ENCODE measurements around the gene RRM2. TPM values are rescaled to one million over a fixed set of nuclear protein-coding genes. Genes with fewer than 3 reads are reported as not detected.

RRM2 gene
- total RNA-seq, 2 experiments from 2014 or later = 382 to 469 TPM

DNA sequence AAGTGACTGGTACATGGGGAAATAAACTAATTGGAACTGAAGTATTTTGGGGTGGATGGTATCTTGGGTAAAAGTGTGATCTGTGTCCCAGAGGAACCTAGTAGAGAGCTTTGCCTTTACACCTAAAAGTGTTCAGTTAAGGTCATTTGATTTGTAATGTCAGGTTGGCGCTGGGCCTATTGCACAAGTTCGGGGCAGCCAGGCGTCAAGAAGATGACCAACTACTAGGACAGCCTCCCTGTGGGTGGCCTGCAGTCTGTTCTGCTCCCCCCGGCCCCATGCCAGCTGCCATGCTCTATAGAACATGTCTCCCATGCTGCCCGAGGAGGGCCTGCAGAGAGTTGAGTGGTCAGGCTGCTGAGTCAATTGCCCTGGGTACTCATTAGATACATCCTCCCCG lies 10.1 kb downstream of the RRM2 start:
- peaks cover 54% of the 10 kb centered on the region for H3K36me3 Mint-ChIP-seq (ENCODE audit: low read depth)
- ATAC-seq (no peak), DNase-seq (no peak)
- no peaks in the 10 kb centered on the region for H3K9me3 Mint-ChIP-seq (ENCODE audit: low read depth)
- intact Hi-C loops (cut with DNase I, micrococcal nuclease) = no loop called here
- H3K4me3 Mint-ChIP-seq = no peak overlapping the region
- no peaks in the 10 kb centered on the region for H3K27me3 Mint-ChIP-seq
- H3K4me1 Mint-ChIP-seq = peaks cover 22% of the 10 kb centered on the region
- ChIA-PET CTCF (interaction anchor here (1.9 kb wide), 1 partner anchor 35 kb away, joined by 4 read pairs; no protein-coding TSS in a partner anchor), POLR2A (interaction anchor here (0.7 to 1.5 kb wide), 3 partner anchors 8 to 307 kb away, joined by 3 to 5 read pairs (median 3); no protein-coding TSS in a partner anchor)
- no peak overlapping the region for H3K27ac Mint-ChIP-seq

- DNase-seq (no peak), ATAC-seq (no peak)
- H3K36me3 Mint-ChIP-seq (ENCODE audit: low read depth) = peaks cover 51% of the 10 kb centered on the region
- no peak overlapping the region for H3K4me3 Mint-ChIP-seq
- H3K9me3 Mint-ChIP-seq (ENCODE audit: low read depth) = no peaks in the 10 kb centered on the region
- POLR2A ChIA-PET = interaction anchor here (0.6 to 1.5 kb wide), 3 partner anchors 205 to 302 kb away, joined by 3 to 5 read pairs (median 5); no protein-coding TSS in a partner anchor
- intact Hi-C loops (cut with DNase I, micrococcal nuclease) = no loop called here
- no peaks in the 10 kb centered on the region for H3K27me3 Mint-ChIP-seq
- CTCF ChIA-PET = interaction anchor here (0.9 to 1.3 kb wide), 2 partner anchors 61 to 148 kb away, joined by 3 to 4 read pairs; no protein-coding TSS in a partner anchor
- H3K27ac Mint-ChIP-seq = no peak overlapping the region
- H3K4me1 Mint-ChIP-seq = peaks cover 20% of the 10 kb centered on the region
Observed at GRCh38 chr2:10132996-10133647, 10.6 kb downstream of the RRM2 start.

- ChIA-PET POLR2A (interaction anchor here (0.6 to 1.0 kb wide), 2 partner anchors 147 to 247 kb away, joined by 3 read pairs; no protein-coding TSS in a partner anchor), CTCF (interaction anchor here (0.6 to 1.4 kb wide), 3 partner anchors 10 to 480 kb away, joined by 3 to 5 read pairs (median 3); no protein-coding TSS in a partner anchor)
- intact Hi-C loops (cut with DNase I, micrococcal nuclease) = no loop called here
- H3K27ac Mint-ChIP-seq = no peak overlapping the region
- DNase-seq (no peak), ATAC-seq (peak; percentile 27)
- H3K36me3 Mint-ChIP-seq (ENCODE audit: low read depth) = peaks cover 30% of the 10 kb centered on the region
- no peak overlapping the region for H3K4me3 Mint-ChIP-seq
- H3K27me3 Mint-ChIP-seq = no peaks in the 10 kb centered on the region
- H3K4me1 Mint-ChIP-seq = peaks cover 9% of the 10 kb centered on the region
- H3K9me3 Mint-ChIP-seq (ENCODE audit: low read depth) = no peaks in the 10 kb centered on the region
Observed at GRCh38 chr2:10135296-10136089, 13.0 kb downstream of the RRM2 start.

DNA sequence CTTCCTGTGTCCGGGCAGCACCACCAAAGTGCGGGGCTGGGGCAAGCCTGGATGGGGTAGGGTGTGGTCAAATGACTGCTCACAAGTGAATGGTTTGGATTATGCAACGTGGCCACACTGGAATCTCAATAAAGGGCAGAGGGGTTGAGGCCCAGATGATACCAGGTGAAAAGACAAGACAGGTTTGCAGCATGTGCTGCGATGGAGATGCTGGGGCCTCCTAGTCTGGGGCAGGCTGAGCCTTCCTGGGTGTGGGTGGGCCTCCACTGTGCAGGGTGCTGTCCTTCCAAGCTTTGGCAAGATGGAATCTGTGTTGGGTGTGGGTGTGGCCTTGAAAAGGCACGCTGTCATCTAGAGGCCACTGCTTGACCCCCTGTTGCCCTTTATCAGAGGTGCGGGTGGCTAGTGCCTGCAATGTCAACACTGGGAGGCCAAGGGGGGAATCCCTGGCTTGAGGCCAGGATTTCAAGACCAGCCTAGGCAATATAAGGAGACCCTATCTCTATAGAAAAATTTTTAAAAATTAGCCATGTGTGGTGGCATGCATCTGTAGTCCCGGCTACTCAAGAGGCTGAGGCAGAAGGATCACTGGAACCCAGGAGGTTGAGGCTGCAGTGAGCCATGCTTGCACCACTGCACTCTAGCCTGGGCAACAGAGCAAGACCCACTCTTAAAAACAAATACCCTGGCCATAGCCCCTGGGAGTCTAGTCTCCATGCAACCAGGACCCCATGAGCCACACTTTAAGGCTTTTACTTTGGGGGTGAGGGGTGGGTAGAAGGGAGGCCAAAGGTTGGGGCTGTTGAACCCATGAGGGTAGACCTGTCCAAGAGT lies 13.8 kb downstream of the RRM2 start:
- H3K27ac Mint-ChIP-seq = no peak overlapping the region
- intact Hi-C loops (cut with DNase I, micrococcal nuclease) = no loop called here
- H3K4me1 Mint-ChIP-seq = peaks cover 14% of the 10 kb centered on the region
- ChIA-PET CTCF (interaction anchor here (0.7 kb wide), 1 partner anchor 299 kb away, joined by 3 read pairs; no protein-coding TSS in a partner anchor), POLR2A (interaction anchor here (0.6 to 1.0 kb wide), 2 partner anchors 12 to 148 kb away, joined by 3 read pairs; no protein-coding TSS in a partner anchor)
- no peak for DNase-seq
- H3K9me3 Mint-ChIP-seq (ENCODE audit: low read depth) = no peaks in the 10 kb centered on the region
- H3K4me3 Mint-ChIP-seq = no peak overlapping the region
- peaks cover 24% of the 10 kb centered on the region for H3K36me3 Mint-ChIP-seq (ENCODE audit: low read depth)
- ATAC-seq = no peak
- no peaks in the 10 kb centered on the region for H3K27me3 Mint-ChIP-seq

- Mint-ChIP-seq H3K36me3 (ENCODE audit: low read depth) (peaks cover 25% of the 10 kb centered on the region), H3K27ac (no peak overlapping the region), H3K27me3 (no peaks in the 10 kb centered on the region), H3K4me1 (peaks cover 23% of the 10 kb centered on the region), H3K4me3 (no peak overlapping the region), H3K9me3 (ENCODE audit: low read depth) (no peaks in the 10 kb centered on the region)
- intact Hi-C loops (cut with DNase I, micrococcal nuclease) = no loop called here
- no peak for DNase-seq
- ATAC-seq = no peak
- ChIA-PET POLR2A (interaction anchor here (0.6 to 1.0 kb wide), 3 partner anchors 13 to 295 kb away, joined by 3 to 4 read pairs (median 3); no protein-coding TSS in a partner anchor), CTCF (interaction anchor here (0.6 to 0.7 kb wide), 3 partner anchors 13 to 660 kb away, joined by 3 to 4 read pairs (median 3); no protein-coding TSS in a partner anchor)
Observed at GRCh38 chr2:10137053-10137843, 14.7 kb downstream of the RRM2 start.

GRCh38 chr2:10139536-10139935 lies 17.0 kb downstream of the RRM2 start:
- H3K36me3 Mint-ChIP-seq (ENCODE audit: low read depth) = peaks cover 32% of the 10 kb centered on the region
- H3K27ac Mint-ChIP-seq = no peak overlapping the region
- intact Hi-C loops (cut with DNase I, micrococcal nuclease) = no loop called here
- no peak overlapping the region for H3K4me3 Mint-ChIP-seq
- H3K4me1 Mint-ChIP-seq = peaks cover 26% of the 10 kb centered on the region
- H3K9me3 Mint-ChIP-seq (ENCODE audit: low read depth) = no peaks in the 10 kb centered on the region
- CTCF ChIA-PET = interaction anchor here (1.1 to 4.1 kb wide), 3 partner anchors 67 to 299 kb away, joined by 3 to 31 read pairs (median 4); no protein-coding TSS in a partner anchor
- no peak for ATAC-seq
- H3K27me3 Mint-ChIP-seq = no peaks in the 10 kb centered on the region
- no peak for DNase-seq
- POLR2A ChIA-PET = no interaction called here

DNA sequence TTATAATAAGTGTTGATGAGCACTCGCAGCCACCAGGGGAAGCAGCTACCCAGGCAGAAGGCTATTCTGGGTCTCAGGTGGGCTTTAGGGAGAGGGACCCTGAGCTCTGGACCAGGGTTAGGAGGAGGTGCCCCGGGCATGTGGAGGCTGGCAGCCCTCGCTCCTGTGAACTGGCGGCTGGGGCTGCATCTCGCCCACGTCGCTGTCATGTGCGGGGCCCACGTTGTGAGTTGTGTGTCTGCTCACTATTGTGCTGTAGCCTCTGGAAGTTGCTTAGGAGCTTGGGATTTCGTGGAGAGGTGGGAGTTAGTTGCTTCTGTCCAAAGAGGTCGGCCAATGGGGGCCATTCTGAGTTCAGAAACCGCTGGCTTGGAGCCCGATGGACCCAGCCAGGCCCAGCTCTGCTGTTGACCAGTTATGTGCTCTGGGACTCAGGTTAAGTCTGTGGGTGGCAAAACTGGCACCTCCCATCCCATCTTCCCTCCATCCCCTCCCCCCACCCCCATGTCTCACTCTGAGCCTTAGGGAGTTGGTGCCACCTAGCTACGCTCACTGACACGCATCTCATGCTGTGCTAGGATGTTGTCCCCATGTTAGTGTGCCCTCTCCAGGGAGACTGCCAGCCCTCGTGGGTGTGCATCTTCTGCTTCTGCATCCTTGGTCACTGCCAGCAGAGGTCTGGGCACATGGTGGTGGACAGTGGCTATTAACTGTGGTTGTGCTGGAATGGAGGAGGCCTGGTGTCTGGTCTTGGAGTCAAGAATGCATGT lies 18.5 kb downstream of the RRM2 start:
- H3K27ac Mint-ChIP-seq = no peak overlapping the region

GRCh38 chr2:10141736-10142639 lies 19.4 kb downstream of the RRM2 start:
- CTCF ChIA-PET = interaction anchor here (0.6 to 4.1 kb wide), 14 partner anchors 14 to 425 kb away, joined by 3 to 31 read pairs (median 3); no protein-coding TSS in a partner anchor
- ATAC-seq (peak; percentile 74), DNase-seq (peak; percentile 67)
- Mint-ChIP-seq H3K4me3 (no peak overlapping the region), H3K9me3 (ENCODE audit: low read depth) (no peaks in the 10 kb centered on the region), H3K36me3 (ENCODE audit: low read depth) (peaks cover 35% of the 10 kb centered on the region), H3K4me1 (peaks cover 26% of the 10 kb centered on the region), H3K27ac (no peak overlapping the region), H3K27me3 (no peaks in the 10 kb centered on the region)
- intact Hi-C loops (cut with DNase I, micrococcal nuclease) = loop anchor here (1.0 to 5.0 kb wide), 3 partner anchors 267 to 295 kb away; no protein-coding TSS in a partner anchor
- POLR2A ChIA-PET = no interaction called here

More for the DNA sequence above, 18.5 kb downstream of the RRM2 start:
- CTCF ChIA-PET = interaction anchor here (0.5 to 4.1 kb wide), 10 partner anchors 36 to 424 kb away, joined by 3 to 31 read pairs (median 3); no protein-coding TSS in a partner anchor
- intact Hi-C loops (cut with DNase I, micrococcal nuclease) = loop anchor here in 1 of 2 experiments (5.0 kb wide), 1 partner anchor 296 kb away; no protein-coding TSS in a partner anchor
- DNase-seq (no peak), ATAC-seq (peak; percentile 37)
- Mint-ChIP-seq H3K36me3 (ENCODE audit: low read depth) (peaks cover 35% of the 10 kb centered on the region), H3K4me1 (peaks cover 26% of the 10 kb centered on the region), H3K9me3 (ENCODE audit: low read depth) (no peaks in the 10 kb centered on the region), H3K27me3 (no peaks in the 10 kb centered on the region), H3K4me3 (no peak overlapping the region)
- POLR2A ChIA-PET = interaction anchor here (0.5 to 1.3 kb wide), 4 partner anchors 9 to 41 kb away, joined by 3 to 7 read pairs (median 5); no protein-coding TSS in a partner anchor

- Mint-ChIP-seq H3K9me3 (ENCODE audit: low read depth) (no peaks in the 10 kb centered on the region), H3K36me3 (ENCODE audit: low read depth) (peaks cover 37% of the 10 kb centered on the region), H3K27ac (no peak overlapping the region), H3K27me3 (no peaks in the 10 kb centered on the region), H3K4me3 (no peak overlapping the region), H3K4me1 (peaks cover 26% of the 10 kb centered on the region)
- ChIA-PET POLR2A (no interaction called here), CTCF (interaction anchor here (0.8 to 4.1 kb wide), 9 partner anchors 14 to 307 kb away, joined by 3 to 31 read pairs (median 4); no protein-coding TSS in a partner anchor)
- intact Hi-C loops (cut with DNase I, micrococcal nuclease) = loop anchor here (1.0 to 5.0 kb wide), 3 partner anchors 267 to 295 kb away; no protein-coding TSS in a partner anchor
- ATAC-seq (no peak), DNase-seq (no peak)
Observed at GRCh38 chr2:10142640-10142965, 20.1 kb downstream of the RRM2 start.
